IPS-15b (cell line): ENCODE measurements around the gene CLIP3.
"Not testable (repeated sequence)": the region's sequence is repeated elsewhere in the genome, so short reads cannot be mapped to it uniquely, and the experiment has no call there.

Experiments used
- H3K27me3 ChIP-seq: one replicate; pipeline ENCODE4 v1.6.1; 2013; ENCODE audit warnings: low read length; ENCODE audit not compliant: control insufficient read depth, insufficient read depth
- H3K36me3 ChIP-seq: one replicate; pipeline ENCODE4 v1.6.1; 2013; ENCODE audit warnings: low read length; ENCODE audit not compliant: control insufficient read depth, insufficient read depth
- H3K4me1 ChIP-seq: one replicate; pipeline ENCODE4 v1.6.1; 2013; ENCODE audit warnings: mild to moderate bottlenecking, low read length; ENCODE audit not compliant: control insufficient read depth, insufficient read depth
- H3K4me3 ChIP-seq: one replicate; pipeline ENCODE4 v1.5.1; 2013; ENCODE audit warnings: low read depth, low read length
- H3K9ac ChIP-seq: one replicate; pipeline ENCODE4 v1.6.1; 2013; ENCODE audit warnings: low read depth, mild to moderate bottlenecking, low read length
- H3K9me3 ChIP-seq: one replicate; pipeline ENCODE4 v1.6.1; 2013; ENCODE audit warnings: mild to moderate bottlenecking, low read length; ENCODE audit not compliant: control insufficient read depth, insufficient read depth

Gene CLIP3

GRCh38 chr19:36032251-36033104, at the start of gene CLIP3:
Gene CLIP3, minus strand, starts transcription at chr19:36032873. Its CDS starts 516 bp downstream, at chr19:36032357.
- Histone ChIP-seq H3K9me3 (no peaks in the 10 kb centered on the region), H3K36me3 (no peaks in the 10 kb centered on the region), H3K4me3 (peak within 1 kb of the TSS; percentile 59), H3K27me3 (peaks cover 2% of the 10 kb centered on the region), H3K4me1 (no peaks in the 10 kb centered on the region), H3K9ac (no peak within 1 kb of the TSS)

GRCh38 chr19:36081894-36082293, 49.2 kb upstream of the CLIP3 start:
- Histone ChIP-seq H3K4me3 (no peak overlapping the region), H3K36me3 (peaks cover 49% of the 10 kb centered on the region), H3K9ac (no peak overlapping the region), H3K27me3 (no peaks in the 10 kb centered on the region), H3K4me1 (no peaks in the 10 kb centered on the region), H3K9me3 (no peaks in the 10 kb centered on the region)

GRCh38 chr19:36081385-36081784, 48.7 kb upstream of the CLIP3 start:
- Histone ChIP-seq H3K27me3 (no peaks in the 10 kb centered on the region), H3K9me3 (no peaks in the 10 kb centered on the region), H3K9ac (no peak overlapping the region), H3K36me3 (peaks cover 45% of the 10 kb centered on the region), H3K4me1 (no peaks in the 10 kb centered on the region), H3K4me3 (no peak overlapping the region)

GRCh38 chr19:36079389-36079945, 46.8 kb upstream of the CLIP3 start:
- H3K4me3 ChIP-seq, result no peak overlapping the region
- H3K9ac ChIP-seq, result no peak overlapping the region
- H3K36me3 ChIP-seq, result peaks cover 42% of the 10 kb centered on the region
- no peaks in the 10 kb centered on the region for H3K27me3 ChIP-seq
- H3K4me1 ChIP-seq, result no peaks in the 10 kb centered on the region
- no peaks in the 10 kb centered on the region for H3K9me3 ChIP-seq

GRCh38 chr19:36073121-36073876, 40.6 kb upstream of the CLIP3 start:
- H3K36me3 ChIP-seq, result peaks cover 39% of the 10 kb centered on the region
- no peaks in the 10 kb centered on the region for H3K27me3 ChIP-seq
- no peaks in the 10 kb centered on the region for H3K4me1 ChIP-seq
- H3K4me3 ChIP-seq, result no peak overlapping the region
- no peak overlapping the region for H3K9ac ChIP-seq
- H3K9me3 ChIP-seq, result no peaks in the 10 kb centered on the region

- Histone ChIP-seq H3K36me3 (peaks cover 50% of the 10 kb centered on the region), H3K9ac (no peak overlapping the region), H3K4me3 (no peak overlapping the region), H3K4me1 (no peaks in the 10 kb centered on the region), H3K27me3 (no peaks in the 10 kb centered on the region), H3K9me3 (no peaks in the 10 kb centered on the region)
Observed at GRCh38 chr19:36072081-36072480, 39.4 kb upstream of the CLIP3 start.

GRCh38 chr19:36068810-36069499, 36.3 kb upstream of the CLIP3 start:
- peaks cover 61% of the 10 kb centered on the region for H3K36me3 ChIP-seq
- H3K4me1 ChIP-seq, H3K9ac ChIP-seq, H3K9me3 ChIP-seq, H3K27me3 ChIP-seq, H3K4me3 ChIP-seq: not testable (repeated sequence)

- H3K4me3 ChIP-seq, result no peak overlapping the region
Observed at GRCh38 chr19:36067681-36068080, 35.0 kb upstream of the CLIP3 start.

GRCh38 chr19:36064826-36065225, 32.2 kb upstream of the CLIP3 start:
- Histone ChIP-seq H3K36me3 (peaks cover 65% of the 10 kb centered on the region), H3K27me3 (no peaks in the 10 kb centered on the region), H3K4me3 (no peak overlapping the region)

More at GRCh38 chr19:36067681-36068080, 35.0 kb upstream of the CLIP3 start:
- Histone ChIP-seq H3K9me3 (no peaks in the 10 kb centered on the region), H3K4me1 (no peaks in the 10 kb centered on the region), H3K36me3 (peaks cover 59% of the 10 kb centered on the region), H3K9ac (no peak overlapping the region), H3K27me3 (no peaks in the 10 kb centered on the region)

GRCh38 chr19:36061367-36061766, 28.7 kb upstream of the CLIP3 start:
- Histone ChIP-seq H3K4me1 (peaks cover 2% of the 10 kb centered on the region), H3K4me3 (no peak overlapping the region), H3K9me3 (no peaks in the 10 kb centered on the region), H3K36me3 (peaks cover 56% of the 10 kb centered on the region), H3K9ac (no peak overlapping the region), H3K27me3 (no peaks in the 10 kb centered on the region)

More at GRCh38 chr19:36064826-36065225, 32.2 kb upstream of the CLIP3 start:
- Histone ChIP-seq H3K9me3 (no peaks in the 10 kb centered on the region), H3K9ac (no peak overlapping the region), H3K4me1 (no peaks in the 10 kb centered on the region)

GRCh38 chr19:36060430-36060829, 27.8 kb upstream of the CLIP3 start:
- no peak overlapping the region for H3K9ac ChIP-seq
- H3K27me3 ChIP-seq, result no peaks in the 10 kb centered on the region
- no peaks in the 10 kb centered on the region for H3K9me3 ChIP-seq
- peaks cover 4% of the 10 kb centered on the region for H3K4me1 ChIP-seq
- no peak overlapping the region for H3K4me3 ChIP-seq
- peaks cover 46% of the 10 kb centered on the region for H3K36me3 ChIP-seq
